Peyer's patch (tissue), 4 donors: ENCODE measurements around the gene COL27A1. TPM values are rescaled to one million over a fixed set of nuclear protein-coding genes. Genes with fewer than 3 reads are reported as not detected.

Source experiments
- DNase-seq, 3 donors: peaks; one replicate each; pipeline ENCODE4 v3.0.0-alpha.2; 2017 to 2019
- H3K27ac ChIP-seq, 4 donors: fragments of 200-600 bp; sonication (generic); one replicate each; pipeline ENCODE4 v1.5.1; 2016 to 2019
- H3K27me3 ChIP-seq, 2 donors: fragments of 200-600 bp; sonication (generic); one replicate each; pipeline ENCODE4 v1.5.1; 2019
- H3K36me3 ChIP-seq, 3 donors: fragments of 200-600 bp; sonication (generic); one replicate each; pipeline ENCODE4 v1.5.1; 2016 to 2019
- H3K4me1 ChIP-seq, 4 donors: fragments of 200-600 bp; sonication (generic); one replicate each; pipeline ENCODE4 v1.5.1; 2016 to 2019
- H3K4me3 ChIP-seq, 4 donors: fragments of 200-600 bp; sonication (generic); 1 replicate in 3 of 4; 2 replicates in 1 of 4; pipeline ENCODE4 v1.5.1; 2016 to 2019; ENCODE audit warnings: mild to moderate bottlenecking in 1 of 4
- H3K9me3 ChIP-seq, 4 donors: fragments of 200-600 bp; sonication (generic); one replicate each; pipeline ENCODE4 v1.5.1; 2016 to 2019; ENCODE audit warnings: mild to moderate bottlenecking in 1 of 4
- CTCF ChIP-seq, 6 experiments: fragments of 450-650 bp in 4 of 6; fragments of 200-600 bp in 2 of 6; sonication (generic) in 1 of 6; IDR thresholded peaks; one replicate each; pipeline ENCODE4 v1.5.1; 2017 to 2019; ENCODE audit warnings: antibody characterized with exemption in 6 of 6, mild to moderate bottlenecking in 3 of 6, moderate library complexity in 1 of 6
- POLR2A ChIP-seq, 2 donors: fragments of 450-650 bp; IDR thresholded peaks; one replicate each; pipeline ENCODE4 v1.5.1; 2017; ENCODE audit warnings: antibody characterized with exemption in 2 of 2, mild to moderate bottlenecking in 2 of 2, moderate library complexity in 2 of 2
- total RNA-seq, 4 donors: library from RNA; depleted of rRNA; stranded (reverse); fragments of >200 nt; gene quantifications; one replicate each; pipeline ENCODE4 v1.1.0, GENCODE V29; 2016

Gene COL27A1
- total RNA-seq, 4 donors from 2014 or later: 5.8 to 23.1 (median 7.2) TPM

GRCh38 chr9:114248299-114248707, 93.0 kb downstream of the COL27A1 start:
- H3K36me3 ChIP-seq: no peaks in the 10 kb centered on the region
- no peaks in the 10 kb centered on the region for H3K4me1 ChIP-seq
- no peak overlapping the region for H3K27ac ChIP-seq
- TF ChIP-seq CTCF (IDR thresholded peaks at IDR 0.05) (no peak), POLR2A (IDR thresholded peaks at IDR 0.05) (no peak)
- no peak for DNase-seq
- H3K9me3 ChIP-seq: no peaks in the 10 kb centered on the region
- H3K4me3 ChIP-seq: no peak overlapping the region
- H3K27me3 ChIP-seq: no peaks in the 10 kb centered on the region

- TF ChIP-seq POLR2A (IDR thresholded peaks at IDR 0.05) (no peak), CTCF (IDR thresholded peaks at IDR 0.05) (no peak)
- DNase-seq: no peak
- H3K27me3 ChIP-seq: no peaks in the 10 kb centered on the region
- H3K36me3 ChIP-seq: no peaks in the 10 kb centered on the region
- H3K9me3 ChIP-seq: no peaks in the 10 kb centered on the region
- H3K4me1 ChIP-seq: no peaks in the 10 kb centered on the region
- H3K27ac ChIP-seq: peak overlapping the region in 1 of 4 donors; percentile 19
- H3K4me3 ChIP-seq: no peak overlapping the region
These were observed 94.3 kb downstream of the COL27A1 start for GRCh38 chr9:114249424-114250234.

- no peaks in the 10 kb centered on the region for H3K36me3 ChIP-seq
- DNase-seq: peak in 1 of 3 donors; percentile 49
- TF ChIP-seq POLR2A (IDR thresholded peaks at IDR 0.05): no peak
- H3K9me3 ChIP-seq: no peaks in the 10 kb centered on the region
- H3K4me3 ChIP-seq: no peak overlapping the region
- no peaks in the 10 kb centered on the region for H3K4me1 ChIP-seq
- peak overlapping the region in 1 of 4 donors; percentile 19 for H3K27ac ChIP-seq
- no peaks in the 10 kb centered on the region for H3K27me3 ChIP-seq
These were observed 94.9 kb downstream of the COL27A1 start for GRCh38 chr9:114250235-114250568.

- no peak for DNase-seq
- Histone ChIP-seq H3K4me1 (no peaks in the 10 kb centered on the region), H3K36me3 (no peaks in the 10 kb centered on the region), H3K9me3 (no peaks in the 10 kb centered on the region), H3K4me3 (no peak overlapping the region), H3K27me3 (no peaks in the 10 kb centered on the region), H3K27ac (no peak overlapping the region)
- TF ChIP-seq POLR2A (IDR thresholded peaks at IDR 0.05): no peak
- TF ChIP-seq CTCF (IDR thresholded peaks at IDR 0.05): no peak
These were observed 95.3 kb downstream of the COL27A1 start for GRCh38 chr9:114250648-114251047.

GRCh38 chr9:114252394-114252793, 97.1 kb downstream of the COL27A1 start:
- DNase-seq: no peak
- TF ChIP-seq CTCF (IDR thresholded peaks at IDR 0.05): no peak
- TF ChIP-seq POLR2A (IDR thresholded peaks at IDR 0.05): no peak

GRCh38 chr9:114256827-114257328, 101.5 kb downstream of the COL27A1 start:
- no peak overlapping the region for H3K27ac ChIP-seq
- TF ChIP-seq POLR2A (IDR thresholded peaks at IDR 0.05): no peak
- no peak for TF ChIP-seq CTCF (IDR thresholded peaks at IDR 0.05)
- H3K4me1 ChIP-seq: no peaks in the 10 kb centered on the region
- H3K27me3 ChIP-seq: no peaks in the 10 kb centered on the region
- DNase-seq: no peak
- no peaks in the 10 kb centered on the region for H3K36me3 ChIP-seq
- H3K9me3 ChIP-seq: no peaks in the 10 kb centered on the region
- H3K4me3 ChIP-seq: no peak overlapping the region

More at GRCh38 chr9:114252394-114252793, 97.1 kb downstream of the COL27A1 start:
- Histone ChIP-seq H3K4me3 (no peak overlapping the region), H3K27me3 (no peaks in the 10 kb centered on the region), H3K4me1 (no peaks in the 10 kb centered on the region), H3K9me3 (no peaks in the 10 kb centered on the region), H3K36me3 (no peaks in the 10 kb centered on the region), H3K27ac (no peak overlapping the region)
